GM21528 (cell line): ENCODE results near the gene BNC2.
"Not testable (repeated sequence)": the region's sequence is repeated elsewhere in the genome, so short reads cannot be mapped to it uniquely, and the experiment has no call there.

Experiments
- ATAC-seq: cut with Tn5 transposase; IDR thresholded peaks from one replicate; pipeline ENCODE4 v1.9.1; 2021; ENCODE audit warnings: mild to moderate bottlenecking, moderate library complexity; ENCODE audit not compliant: unreplicated experiment, low FRiP score

The BNC2 gene

DNA sequence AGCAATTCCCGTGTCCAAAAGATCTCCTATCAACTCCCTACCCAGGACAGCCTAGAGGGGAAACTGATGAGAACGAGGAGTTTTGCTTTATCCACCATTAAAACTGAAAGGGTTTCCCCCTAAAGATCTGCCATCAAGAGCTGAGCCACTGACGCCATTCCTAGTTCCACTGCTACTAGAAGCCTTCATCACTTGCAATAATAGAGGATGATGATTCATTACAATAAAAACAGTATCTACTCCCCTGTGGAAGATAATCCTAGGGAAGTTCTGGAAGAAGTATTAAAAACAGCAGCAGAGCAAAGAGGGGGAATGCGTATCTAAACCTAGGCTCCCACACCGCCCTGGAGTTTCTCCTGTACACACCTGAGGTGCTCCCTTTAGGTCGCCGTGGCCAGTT, 394.5 kb downstream of the BNC2 start:
- no peak for ATAC-seq

- no peak for ATAC-seq
Observed at GRCh38 chr9:16475257-16475656, 395.2 kb downstream of the BNC2 start.

- ATAC-seq = no peak
Observed at GRCh38 chr9:16469184-16469583, 401.3 kb downstream of the BNC2 start.

GRCh38 chr9:16461851-16462250, 408.6 kb downstream of the BNC2 start:
- ATAC-seq = no peak

GRCh38 chr9:16461137-16461840, 409.2 kb downstream of the BNC2 start:
- no peak for ATAC-seq

GRCh38 chr9:16460696-16461095, 409.8 kb downstream of the BNC2 start:
- no peak for ATAC-seq

DNA sequence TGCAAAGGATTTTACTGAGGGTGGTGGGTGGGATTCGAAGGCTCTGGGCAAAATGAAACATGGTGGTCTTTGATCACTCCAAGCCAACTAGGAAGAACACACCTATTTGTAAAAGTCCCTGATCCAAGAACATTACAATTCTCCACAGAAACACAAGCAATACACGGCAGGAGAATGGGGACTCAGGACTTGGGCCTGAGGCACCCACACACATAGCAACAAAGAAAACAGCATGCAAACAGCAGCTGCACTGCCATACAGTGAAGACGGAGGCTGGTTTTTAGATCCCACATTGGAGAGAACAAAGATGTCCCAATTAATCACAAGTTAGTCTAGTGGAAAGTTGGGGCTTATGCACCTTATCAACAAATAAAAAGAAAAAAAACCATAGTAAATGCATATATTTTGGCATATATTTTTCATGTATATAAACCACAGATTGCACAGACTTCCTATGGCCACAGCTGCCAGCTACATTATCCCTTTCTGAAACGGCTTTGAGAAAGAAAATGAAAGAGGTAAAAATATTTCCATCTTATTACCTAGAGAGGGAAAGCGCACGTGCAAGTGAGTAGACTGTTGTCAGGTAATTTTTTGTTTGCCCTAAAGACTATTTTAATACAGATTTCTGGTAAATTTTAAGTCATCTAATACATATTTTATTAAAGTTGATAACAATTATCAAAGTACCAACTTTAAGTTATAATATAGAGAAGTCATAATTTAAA, 410.9 kb downstream of the BNC2 start:
- ATAC-seq = no peak

DNA sequence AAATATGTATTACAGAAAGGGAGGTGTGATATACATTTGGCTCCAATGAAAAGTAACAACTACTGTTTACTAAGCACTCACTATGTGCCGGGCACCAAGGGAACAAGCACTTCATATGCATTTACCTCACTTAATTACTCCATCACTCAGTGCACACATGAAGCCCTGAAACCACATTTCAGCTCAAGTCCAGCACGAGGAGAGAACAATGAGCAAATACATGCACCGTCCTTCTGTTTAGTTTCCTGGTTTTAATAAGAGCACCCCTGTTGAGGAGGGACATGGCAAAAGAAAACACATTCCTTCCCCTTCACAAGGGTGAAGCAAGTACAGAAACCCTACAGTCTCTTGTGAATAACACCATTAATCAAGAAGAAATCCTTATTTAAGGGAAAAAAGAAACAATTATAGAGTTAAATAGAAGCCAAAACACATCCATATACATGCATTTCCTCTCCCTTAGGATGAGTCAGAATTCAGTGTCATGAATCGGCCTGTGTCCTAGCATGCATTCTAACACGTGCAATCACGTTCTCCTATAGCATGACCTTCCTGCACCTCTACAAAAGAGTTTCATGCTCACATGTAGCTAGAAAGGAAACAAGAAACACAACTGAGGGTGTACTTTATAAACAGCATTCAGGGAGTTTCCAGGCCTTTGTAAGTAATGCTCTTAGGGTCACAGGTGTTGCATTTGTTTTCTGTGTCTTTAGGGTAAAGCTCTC, 411.6 kb downstream of the BNC2 start:
- ATAC-seq = no peak

- no peak for ATAC-seq
Observed at GRCh38 chr9:16455842-16456241, 414.6 kb downstream of the BNC2 start.

GRCh38 chr9:16453390-16453789, 417.1 kb downstream of the BNC2 start:
- no peak for ATAC-seq

- no peak for ATAC-seq
Observed at GRCh38 chr9:16450578-16450977, 419.9 kb downstream of the BNC2 start.

- no peak for ATAC-seq
Observed at GRCh38 chr9:16450043-16450442, 420.4 kb downstream of the BNC2 start.

GRCh38 chr9:16449076-16449730, 421.3 kb downstream of the BNC2 start:
- no peak for ATAC-seq

DNA sequence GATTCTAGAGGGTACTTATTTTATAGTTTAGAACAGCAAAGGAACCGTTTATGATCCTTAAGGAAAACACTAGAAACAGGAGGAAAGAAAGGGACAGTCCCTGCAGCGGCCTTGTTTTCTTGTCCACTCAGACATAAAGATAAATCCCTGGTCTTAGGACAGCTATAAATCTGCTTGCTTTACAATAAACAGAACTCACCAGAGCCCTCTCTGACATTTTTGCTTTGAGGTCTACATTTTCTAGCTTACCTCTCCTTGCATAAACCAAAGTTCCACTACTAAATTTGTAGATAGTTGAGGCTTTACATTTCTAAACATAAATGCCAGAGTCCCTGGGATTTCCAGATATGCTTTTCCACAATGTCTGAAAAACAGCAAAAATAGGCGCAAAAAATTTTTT, 422.5 kb downstream of the BNC2 start:
- ATAC-seq = no peak

DNA sequence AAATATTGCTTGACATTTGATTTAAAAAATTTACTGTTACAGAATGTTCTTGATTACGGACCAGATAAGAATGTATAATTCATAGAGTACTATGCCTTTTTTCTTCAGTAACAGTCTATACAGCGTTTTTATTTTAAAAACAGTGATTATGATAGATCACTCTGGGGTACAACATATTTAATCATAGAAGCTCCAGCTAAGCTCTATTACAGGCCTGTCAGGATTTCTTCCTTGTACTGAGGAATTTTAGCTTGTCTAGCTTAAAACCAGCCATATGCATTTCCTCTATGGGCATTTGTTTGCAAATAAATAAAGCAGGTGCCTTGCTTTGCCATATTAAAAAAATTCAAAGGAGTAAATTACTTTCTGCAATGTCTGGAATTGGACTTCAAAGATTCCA, 423.8 kb downstream of the BNC2 start:
- no peak for ATAC-seq

GRCh38 chr9:16445141-16445920, 425.1 kb downstream of the BNC2 start:
- ATAC-seq = no peak

DNA sequence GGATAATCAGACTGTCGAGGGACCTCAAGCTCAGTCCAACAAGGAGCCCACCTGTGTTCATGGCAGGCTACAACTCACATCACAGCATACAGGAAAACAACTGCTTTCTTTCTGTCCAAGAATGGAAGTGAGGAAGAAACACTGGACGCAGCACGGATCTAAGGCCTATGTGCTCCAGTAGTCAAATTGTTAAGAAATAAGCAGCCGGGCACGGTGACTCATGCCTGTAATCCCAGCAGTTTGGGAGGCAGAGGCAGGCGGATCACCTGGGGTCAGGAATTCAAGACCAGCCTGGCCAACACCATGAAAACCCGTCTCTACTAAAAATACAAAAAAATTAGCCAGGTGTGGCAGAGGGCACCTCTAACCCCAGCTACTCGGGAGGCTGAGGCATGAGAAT, 427.8 kb downstream of the BNC2 start:
- ATAC-seq = no peak

- no peak for ATAC-seq
Observed at GRCh38 chr9:16441791-16442190, 428.7 kb downstream of the BNC2 start.

- not testable (repeated sequence) for ATAC-seq
Observed at GRCh38 chr9:16438831-16439230, 431.6 kb downstream of the BNC2 start.

GRCh38 chr9:16436545-16436944, 433.9 kb downstream of the BNC2 start:
- ATAC-seq = no peak
